BE2C (cell line): ENCODE measurements around the gene TBC1D10A.

Source experiments
- DNase-seq: peaks from one replicate; pipeline ENCODE4 v3.0.0-alpha.2; 2020
- H3K27me3 ChIP-seq: fragments of 250-450 bp; sonication (Bioruptor Pico); 2 replicates; pipeline ENCODE4 v1.5.1; 2020; ENCODE audit warnings: mild to moderate bottlenecking
- H3K36me3 ChIP-seq: fragments of 250-450 bp; sonication (Bioruptor Pico); 2 replicates; pipeline ENCODE4 v1.5.1; 2020; ENCODE audit warnings: mild to moderate bottlenecking
- H3K4me1 ChIP-seq: fragments of 250-450 bp; sonication (Bioruptor Pico); 2 replicates; pipeline ENCODE4 v1.5.1; 2020
- H3K4me3 ChIP-seq: 2 replicates; pipeline ENCODE4 v1.5.1; 2011; ENCODE audit warnings: low read depth, low read length
- H3K9me3 ChIP-seq: fragments of 250-450 bp; sonication (Bioruptor Pico); 2 replicates; pipeline ENCODE4 v1.5.1; 2020
- TF ChIP-seq, protein P1 (sequence below): IDR thresholded peaks from 2 replicates; pipeline ENCODE4 v1.5.1; 2012; ENCODE audit warnings: mild to moderate bottlenecking, low read depth, low read length

TBC1D10A gene

DNA sequence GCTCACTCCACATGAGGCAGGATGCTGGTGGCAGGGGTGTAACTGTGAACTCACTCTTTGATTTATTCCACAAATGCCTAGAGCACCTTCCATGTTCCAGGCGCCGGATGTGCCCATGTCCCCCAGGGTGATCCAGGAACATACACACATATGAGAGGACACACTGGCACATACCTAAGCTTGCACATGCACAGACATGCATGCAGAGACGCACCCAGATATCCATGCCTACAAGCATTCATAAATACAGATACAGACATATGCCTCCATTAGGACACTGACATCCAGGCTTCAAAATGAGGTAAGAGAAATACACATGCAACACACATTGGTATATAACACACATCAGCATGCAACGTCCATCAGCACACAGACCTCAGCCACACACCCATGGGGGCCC is 64.6 kb downstream of the TBC1D10A start:
- DNase-seq: no peak
- H3K4me3 ChIP-seq: no peak overlapping the region

GRCh38 chr22:30261134-30261533 is 65.6 kb downstream of the TBC1D10A start:
- Histone ChIP-seq H3K36me3 (no peaks in the 10 kb centered on the region), H3K27me3 (no peaks in the 10 kb centered on the region), H3K4me1 (0 out of 2 replicates have a peak, but pooled peaks cover 2% of the 10 kb centered on the region), H3K4me3 (no peak overlapping the region), H3K9me3 (no peaks in the 10 kb centered on the region)
- DNase-seq: no peak
- TF ChIP-seq, protein P1, sequence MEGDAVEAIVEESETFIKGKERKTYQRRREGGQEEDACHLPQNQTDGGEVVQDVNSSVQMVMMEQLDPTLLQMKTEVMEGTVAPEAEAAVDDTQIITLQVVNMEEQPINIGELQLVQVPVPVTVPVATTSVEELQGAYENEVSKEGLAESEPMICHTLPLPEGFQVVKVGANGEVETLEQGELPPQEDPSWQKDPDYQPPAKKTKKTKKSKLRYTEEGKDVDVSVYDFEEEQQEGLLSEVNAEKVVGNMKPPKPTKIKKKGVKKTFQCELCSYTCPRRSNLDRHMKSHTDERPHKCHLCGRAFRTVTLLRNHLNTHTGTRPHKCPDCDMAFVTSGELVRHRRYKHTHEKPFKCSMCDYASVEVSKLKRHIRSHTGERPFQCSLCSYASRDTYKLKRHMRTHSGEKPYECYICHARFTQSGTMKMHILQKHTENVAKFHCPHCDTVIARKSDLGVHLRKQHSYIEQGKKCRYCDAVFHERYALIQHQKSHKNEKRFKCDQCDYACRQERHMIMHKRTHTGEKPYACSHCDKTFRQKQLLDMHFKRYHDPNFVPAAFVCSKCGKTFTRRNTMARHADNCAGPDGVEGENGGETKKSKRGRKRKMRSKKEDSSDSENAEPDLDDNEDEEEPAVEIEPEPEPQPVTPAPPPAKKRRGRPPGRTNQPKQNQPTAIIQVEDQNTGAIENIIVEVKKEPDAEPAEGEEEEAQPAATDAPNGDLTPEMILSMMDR: no peak

More for the DNA sequence above, 64.6 kb downstream of the TBC1D10A start:
- H3K9me3 ChIP-seq: no peaks in the 10 kb centered on the region
- no peaks in the 10 kb centered on the region for H3K27me3 ChIP-seq
- no peaks in the 10 kb centered on the region for H3K4me1 ChIP-seq
- no peaks in the 10 kb centered on the region for H3K36me3 ChIP-seq
- TF ChIP-seq, protein P1: no peak

DNA sequence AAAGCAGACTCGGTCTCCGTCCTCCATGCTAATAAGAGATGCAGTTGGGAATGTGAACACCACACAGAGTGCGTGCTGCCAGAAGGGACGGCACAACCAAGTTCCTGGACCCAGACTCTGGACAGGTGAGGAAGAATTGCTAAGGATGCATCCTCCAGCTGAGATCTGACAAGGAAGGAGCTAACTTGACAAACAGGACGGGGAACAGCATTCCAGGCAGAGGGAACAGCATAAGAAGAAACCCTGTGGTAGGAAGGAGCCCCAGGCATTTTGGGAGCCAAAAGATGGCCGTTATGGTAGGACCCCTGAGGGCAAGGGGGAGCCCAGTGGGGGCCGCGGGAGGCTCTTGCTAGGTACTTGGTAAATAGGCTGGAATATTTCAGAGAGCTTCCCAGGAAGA is 66.1 kb downstream of the TBC1D10A start:
- no peak for DNase-seq
- Histone ChIP-seq H3K4me1 (0 out of 2 replicates have a peak, but pooled peaks cover 2% of the 10 kb centered on the region), H3K27me3 (no peaks in the 10 kb centered on the region), H3K36me3 (no peaks in the 10 kb centered on the region), H3K4me3 (no peak overlapping the region), H3K9me3 (no peaks in the 10 kb centered on the region)
- TF ChIP-seq, protein P1: no peak

GRCh38 chr22:30260276-30260675 is 66.5 kb downstream of the TBC1D10A start:
- H3K4me3 ChIP-seq: no peak overlapping the region
- no peaks in the 10 kb centered on the region for H3K36me3 ChIP-seq
- no peaks in the 10 kb centered on the region for H3K9me3 ChIP-seq
- TF ChIP-seq, protein P1: no peak
- H3K27me3 ChIP-seq: no peaks in the 10 kb centered on the region
- H3K4me1 ChIP-seq: 0 out of 2 replicates have a peak, but pooled peaks cover 2% of the 10 kb centered on the region
- DNase-seq: no peak

GRCh38 chr22:30254314-30254713 is 72.4 kb downstream of the TBC1D10A start:
- Histone ChIP-seq H3K4me3 (no peak overlapping the region), H3K4me1 (peaks cover 30% of the 10 kb centered on the region), H3K36me3 (no peaks in the 10 kb centered on the region), H3K27me3 (no peaks in the 10 kb centered on the region), H3K9me3 (no peaks in the 10 kb centered on the region)
- DNase-seq: no peak
- TF ChIP-seq, protein P1: no peak

GRCh38 chr22:30253205-30253852 is 73.4 kb downstream of the TBC1D10A start:
- Histone ChIP-seq H3K27me3 (no peaks in the 10 kb centered on the region), H3K4me3 (peak overlapping the region; percentile 36), H3K9me3 (no peaks in the 10 kb centered on the region), H3K36me3 (no peaks in the 10 kb centered on the region), H3K4me1 (peaks cover 30% of the 10 kb centered on the region)
- TF ChIP-seq, protein P1: no peak
- peak; percentile 95 for DNase-seq
